HG03457 (cell line): Measurements from ENCODE around the gene IGLON5.

Source experiments
- ATAC-seq: cut with Tn5 transposase; IDR thresholded peaks from one replicate; pipeline ENCODE4 v1.9.1; 2021; ENCODE audit warnings: moderate number of reproducible peaks; ENCODE audit not compliant: unreplicated experiment

The IGLON5 gene

DNA sequence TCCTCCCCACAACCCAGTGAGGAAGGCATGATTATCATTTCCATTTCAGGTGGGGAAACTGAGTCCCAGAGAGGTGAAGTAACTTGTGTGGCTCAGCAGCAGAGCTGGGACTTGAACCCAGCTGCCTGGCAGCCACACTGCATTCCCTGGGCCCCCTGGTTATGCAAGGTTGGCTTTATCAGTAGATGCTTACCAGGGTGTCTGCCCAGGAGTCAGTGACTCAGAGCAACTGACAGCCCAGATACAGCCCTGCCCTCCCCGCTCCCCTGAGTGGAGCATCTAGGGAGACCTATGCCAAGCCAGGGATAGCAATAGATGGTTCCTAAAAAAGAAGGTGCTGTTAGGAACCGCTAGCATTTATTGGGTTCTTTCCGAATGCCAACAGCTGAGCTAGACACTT lies 5.9 kb downstream of the IGLON5 start:
- no peak for ATAC-seq

DNA sequence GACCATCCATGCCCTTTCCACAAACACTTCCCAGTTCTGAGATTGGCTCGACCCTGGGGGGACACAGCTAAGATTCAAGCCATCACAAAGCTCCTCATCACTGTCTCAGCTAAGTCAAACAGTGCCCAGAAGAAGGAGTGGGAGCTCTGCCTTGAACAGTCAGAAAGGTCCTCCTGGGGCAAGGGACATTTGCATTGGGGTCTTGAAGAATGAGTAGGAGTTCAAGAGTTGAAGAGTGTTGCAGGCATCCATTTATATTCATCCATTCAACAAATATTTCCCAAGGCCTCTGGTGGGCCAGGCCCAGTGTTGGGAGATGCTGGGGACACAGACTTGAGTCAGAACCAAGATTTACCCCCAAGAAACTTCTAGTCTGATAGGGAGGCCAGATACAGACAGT lies 6.5 kb downstream of the IGLON5 start:
- ATAC-seq: no peak

DNA sequence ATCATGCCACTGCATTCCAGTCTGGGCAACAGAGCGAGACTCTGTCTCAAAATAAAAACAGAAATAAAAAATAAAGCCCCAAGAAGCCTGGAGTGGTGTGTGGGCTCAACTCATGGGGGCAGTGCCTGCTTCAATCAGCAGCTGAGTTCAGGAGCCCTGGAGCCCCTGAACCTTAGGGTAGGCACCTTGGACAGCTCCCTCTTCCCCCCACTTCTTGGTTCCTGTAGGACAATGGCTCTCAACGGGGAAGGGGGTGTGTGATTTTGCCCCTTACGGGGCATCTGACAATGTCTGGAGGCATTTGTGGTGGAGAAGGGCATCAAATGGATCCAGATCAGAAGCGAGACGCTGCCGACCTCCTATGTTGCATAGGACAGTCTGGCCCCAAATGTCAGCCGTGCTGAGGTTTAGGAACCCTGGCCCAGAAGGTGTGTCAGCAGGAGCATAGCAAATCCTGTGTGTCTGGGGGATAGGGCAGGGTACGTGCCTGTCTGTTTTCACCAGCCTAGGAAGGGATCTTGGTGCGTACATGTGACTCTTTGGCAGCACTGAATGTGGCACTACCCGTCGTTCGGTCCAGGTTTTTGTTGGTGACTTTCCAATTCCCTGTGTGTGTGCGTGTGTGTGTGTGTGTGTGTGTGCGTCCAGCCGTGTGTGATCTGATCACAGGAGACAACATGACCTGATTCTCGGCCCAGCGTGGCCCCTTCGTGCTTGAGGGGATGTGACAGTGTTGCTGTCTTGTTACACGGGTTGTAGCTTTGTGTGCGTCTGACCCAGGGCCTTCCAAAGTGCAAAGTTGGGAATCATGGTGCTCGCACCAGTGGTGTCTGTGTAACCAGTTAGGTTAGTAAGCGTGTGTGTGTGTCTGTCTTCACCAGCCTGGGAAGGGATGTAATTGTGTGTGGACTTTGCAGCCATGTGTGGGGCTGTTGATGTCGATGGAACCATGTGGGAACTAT lies 7.5 kb downstream of the IGLON5 start:
- no peak for ATAC-seq

DNA sequence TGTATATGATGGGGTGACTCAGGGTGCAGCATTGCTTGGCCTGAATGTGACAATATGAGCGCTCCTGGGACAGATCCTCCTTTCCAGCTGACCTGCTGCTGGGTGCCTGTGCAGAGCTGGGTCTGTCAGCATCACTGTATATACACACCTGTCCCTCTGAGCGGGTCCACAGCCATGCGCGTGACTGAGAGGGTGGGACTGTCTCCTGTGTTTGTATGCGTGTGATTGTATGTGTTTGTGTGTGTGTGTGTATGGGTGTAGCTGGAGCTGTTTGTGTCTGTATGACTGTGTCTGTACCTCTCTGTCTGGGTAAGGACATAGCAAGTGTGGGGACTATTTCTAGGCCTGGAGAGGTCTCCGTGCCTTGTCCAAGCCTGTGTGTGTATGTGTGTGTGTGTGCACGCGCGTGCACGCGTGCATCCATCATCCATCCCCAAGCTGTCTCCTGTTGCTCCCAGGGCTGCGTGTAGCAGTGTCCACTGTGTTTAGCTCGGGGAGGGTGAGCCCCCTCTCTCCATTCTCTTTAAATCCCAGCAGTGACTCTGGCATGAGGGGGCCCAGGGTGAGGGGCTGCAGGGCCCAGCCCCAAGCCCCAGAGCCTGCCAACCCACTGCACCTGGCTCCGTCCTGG lies 8.3 kb downstream of the IGLON5 start:
- ATAC-seq: no peak

DNA sequence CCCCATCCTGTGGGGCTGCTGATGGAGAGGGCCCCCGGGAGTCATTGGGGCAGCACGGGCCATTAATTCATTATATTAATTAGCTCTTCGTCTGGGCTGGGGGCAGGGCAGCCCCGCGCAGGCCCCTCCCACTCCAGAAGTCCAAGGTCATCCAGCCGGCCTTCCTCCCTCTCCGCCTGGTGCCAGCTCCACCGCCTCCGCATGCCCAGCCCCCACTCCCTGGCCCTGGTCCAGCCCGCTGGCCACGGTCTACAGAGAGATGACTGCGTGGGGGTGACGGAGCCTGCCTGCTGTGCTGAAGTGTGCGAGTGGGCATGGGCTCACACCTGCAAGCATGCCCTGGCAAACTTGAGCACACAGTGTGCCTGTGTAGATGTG lies 8.8 kb downstream of the IGLON5 start:
- no peak for ATAC-seq

DNA sequence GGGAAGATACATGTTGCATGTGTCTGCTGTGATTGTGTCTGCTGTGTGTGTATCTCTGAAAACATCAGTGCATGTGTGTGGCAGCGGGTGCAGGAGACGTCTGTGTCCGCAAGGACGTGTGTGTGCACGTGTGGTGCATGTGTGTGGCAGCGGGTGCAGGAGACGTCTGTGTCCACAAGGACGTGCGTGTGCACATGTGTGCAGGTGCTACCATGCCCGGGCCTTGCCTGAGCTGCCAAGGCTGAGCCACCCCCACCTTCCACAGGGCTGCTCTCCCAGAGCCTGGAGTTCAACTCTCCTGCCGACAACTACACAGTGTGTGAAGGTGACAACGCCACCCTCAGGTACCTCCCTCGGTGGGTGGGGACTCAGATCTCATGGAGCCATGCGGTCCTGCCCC lies 10.4 kb downstream of the IGLON5 start:
- ATAC-seq: no peak

DNA sequence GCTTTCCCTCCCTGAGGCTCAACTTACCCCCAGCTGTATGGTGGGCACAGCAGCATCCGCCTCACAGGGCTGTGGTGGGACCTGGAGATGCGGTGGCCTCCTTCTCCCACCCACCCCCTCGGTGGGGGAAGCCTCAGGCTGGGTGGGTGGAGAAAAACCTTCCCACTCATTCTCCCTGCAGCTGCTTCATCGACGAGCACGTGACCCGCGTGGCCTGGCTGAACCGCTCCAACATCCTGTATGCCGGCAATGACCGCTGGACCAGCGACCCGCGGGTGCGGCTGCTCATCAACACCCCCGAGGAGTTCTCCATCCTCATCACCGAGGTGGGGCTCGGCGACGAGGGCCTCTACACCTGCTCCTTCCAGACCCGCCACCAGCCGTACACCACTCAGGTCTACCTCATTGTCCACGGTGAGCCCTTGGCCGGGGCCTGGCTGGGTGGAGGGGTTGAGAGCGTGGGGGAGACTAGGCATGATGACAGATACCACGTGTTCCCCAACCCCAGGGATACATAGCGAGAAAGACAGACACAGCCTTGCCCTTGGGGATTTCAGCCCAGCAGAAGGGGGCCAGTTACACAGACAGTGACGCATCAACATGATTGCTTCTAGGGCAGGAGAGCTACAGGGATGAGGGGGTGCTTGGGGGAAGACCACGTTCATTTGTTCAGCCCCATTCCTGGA lies 12.2 kb downstream of the IGLON5 start:
- no peak for ATAC-seq

DNA sequence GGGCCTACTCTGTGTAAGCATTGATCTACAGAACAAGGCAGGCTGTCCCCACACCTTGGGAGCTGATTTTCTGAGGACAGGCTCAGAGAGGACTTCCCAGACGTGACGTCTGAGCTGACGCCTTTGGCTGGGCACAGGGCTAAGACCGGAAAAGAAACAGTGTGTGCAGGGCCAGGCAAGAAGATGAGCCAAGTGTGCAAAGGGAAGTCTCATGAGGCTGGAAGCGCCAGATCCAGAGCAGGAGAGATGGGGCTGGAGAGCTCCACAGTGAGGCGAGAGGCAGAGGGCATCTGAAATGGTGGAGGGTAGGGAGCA lies 12.7 kb downstream of the IGLON5 start:
- no peak for ATAC-seq

DNA sequence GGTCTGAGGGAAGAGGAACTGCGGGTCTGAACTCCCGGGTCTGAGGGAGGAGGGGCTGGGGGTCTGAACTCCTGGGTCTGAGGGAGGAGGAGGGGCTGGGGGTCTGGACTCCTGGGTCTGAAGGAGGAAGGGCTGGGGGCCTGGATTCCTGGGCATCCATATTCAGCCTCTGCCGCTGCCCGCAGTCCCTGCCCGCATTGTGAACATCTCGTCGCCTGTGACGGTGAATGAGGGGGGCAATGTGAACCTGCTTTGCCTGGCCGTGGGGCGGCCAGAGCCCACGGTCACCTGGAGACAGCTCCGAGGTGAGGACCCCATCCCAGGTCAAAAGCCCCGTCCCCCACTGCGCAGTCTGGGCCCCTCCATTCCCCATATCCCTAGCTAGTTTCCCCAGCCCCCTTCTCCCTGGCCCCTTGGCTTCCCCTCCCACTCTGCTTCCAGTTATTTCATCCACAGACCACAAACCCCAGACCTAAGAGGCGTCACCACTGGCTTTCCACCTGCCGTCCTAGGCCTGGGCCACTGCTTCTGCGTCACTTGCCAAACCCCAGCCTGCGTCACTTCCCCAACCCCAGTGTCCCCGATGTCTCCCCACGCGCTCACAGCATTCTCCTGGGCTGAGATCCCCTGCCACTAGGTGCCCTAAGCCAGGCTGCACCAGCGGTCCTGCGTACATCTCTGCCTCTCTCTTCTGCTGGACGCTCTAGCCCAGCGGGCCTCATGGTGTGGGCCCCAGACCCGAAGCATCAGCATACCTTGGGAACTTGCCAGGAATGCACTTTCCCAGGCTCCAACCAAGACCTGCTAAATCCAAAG lies 13.9 kb downstream of the IGLON5 start:
- no peak for ATAC-seq

DNA sequence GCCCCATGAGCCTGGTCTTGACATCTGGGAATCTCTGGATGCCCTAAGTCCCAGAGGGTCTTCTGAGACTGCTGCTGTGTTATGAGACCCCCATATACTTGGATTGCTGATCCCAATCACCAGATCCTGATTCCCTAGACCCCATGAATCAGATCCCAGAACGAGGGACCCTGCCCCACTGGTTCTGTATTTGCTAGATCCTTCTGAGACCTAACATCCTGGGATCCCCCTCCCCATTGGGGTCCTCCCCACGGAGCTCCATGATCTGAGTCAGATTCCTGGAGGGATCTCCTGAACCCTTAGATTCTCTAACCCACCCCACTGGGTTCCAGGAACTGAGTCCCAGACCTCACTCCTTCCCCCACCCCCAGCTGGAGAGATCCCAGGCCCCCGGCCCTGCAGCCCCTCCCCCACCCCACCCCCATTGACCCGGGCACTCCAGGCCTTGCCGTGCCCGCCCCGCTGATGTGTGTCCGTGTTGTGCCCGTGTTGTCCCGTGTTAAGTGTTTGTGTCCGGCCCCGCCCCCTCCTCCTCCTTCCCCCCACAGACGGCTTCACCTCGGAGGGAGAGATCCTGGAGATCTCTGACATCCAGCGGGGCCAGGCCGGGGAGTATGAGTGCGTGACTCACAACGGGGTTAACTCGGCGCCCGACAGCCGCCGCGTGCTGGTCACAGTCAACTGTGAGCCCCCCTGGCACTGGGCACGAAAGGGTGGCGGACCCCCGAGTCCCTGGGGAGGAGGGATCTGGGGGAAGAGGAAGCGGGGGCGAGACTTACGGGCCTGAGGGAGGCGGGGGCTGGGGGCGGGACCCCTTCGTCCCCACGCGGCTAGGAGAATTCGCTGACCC lies 15.0 kb downstream of the IGLON5 start:
- ATAC-seq: no peak

DNA sequence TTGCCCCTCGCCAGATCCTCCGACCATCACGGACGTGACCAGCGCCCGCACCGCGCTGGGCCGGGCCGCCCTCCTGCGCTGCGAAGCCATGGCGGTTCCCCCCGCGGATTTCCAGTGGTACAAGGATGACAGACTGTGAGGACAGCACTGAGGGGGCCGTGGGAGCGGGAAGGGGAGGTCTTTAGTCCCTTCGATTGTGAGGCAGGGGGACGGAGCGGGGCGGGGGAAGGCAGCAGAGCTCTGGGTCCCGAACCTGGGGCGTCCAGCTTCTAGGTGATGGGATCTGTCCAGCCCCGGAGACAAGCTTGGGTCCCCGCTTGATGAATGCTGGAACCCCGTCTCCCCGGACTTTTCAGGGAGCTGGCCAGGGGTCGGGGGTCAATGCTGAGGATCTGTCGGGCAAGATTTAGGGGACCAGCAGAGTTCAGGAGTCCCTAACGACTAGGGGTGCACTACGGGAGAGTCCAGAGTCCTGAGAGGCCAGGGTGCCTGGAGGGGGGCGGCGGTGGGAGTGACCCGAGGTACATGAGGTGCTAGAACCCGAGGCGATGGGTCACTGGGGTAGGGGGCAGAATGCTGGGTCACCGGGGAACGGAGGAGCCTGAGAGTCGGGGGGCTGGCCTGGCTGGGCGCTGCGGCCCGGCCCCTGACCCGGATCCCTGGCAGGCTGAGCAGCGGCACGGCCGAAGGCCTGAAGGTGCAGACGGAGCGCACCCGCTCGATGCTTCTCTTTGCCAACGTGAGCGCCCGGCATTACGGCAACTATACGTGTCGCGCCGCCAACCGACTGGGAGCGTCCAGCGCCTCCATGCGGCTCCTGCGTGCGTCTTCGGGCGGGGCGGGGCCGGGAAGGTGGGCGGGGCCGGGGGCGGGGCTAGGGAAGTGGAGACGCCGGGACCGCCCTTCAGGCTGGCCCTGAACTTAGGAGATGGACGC lies 15.9 kb downstream of the IGLON5 start:
- ATAC-seq: no peak

DNA sequence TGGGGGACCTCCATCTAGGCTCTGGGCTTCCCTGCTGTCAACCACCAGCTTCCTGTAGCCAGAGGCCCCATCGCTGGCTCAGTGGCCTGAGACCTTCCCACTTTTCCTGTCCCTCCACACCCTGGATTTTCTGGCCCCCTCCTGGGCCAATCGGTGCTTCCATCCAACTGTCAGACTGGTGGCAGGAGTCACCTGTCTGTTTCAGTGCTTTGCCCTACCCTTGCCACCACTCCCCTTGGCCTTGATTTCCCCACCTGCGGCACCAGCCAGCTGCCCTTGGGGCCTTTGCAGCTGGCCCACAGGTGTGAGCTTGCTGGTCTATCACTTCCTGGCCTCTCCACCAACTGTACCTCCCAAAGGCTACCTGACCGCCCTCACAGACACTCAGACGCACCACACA lies 18.0 kb downstream of the IGLON5 start:
- no peak for ATAC-seq

DNA sequence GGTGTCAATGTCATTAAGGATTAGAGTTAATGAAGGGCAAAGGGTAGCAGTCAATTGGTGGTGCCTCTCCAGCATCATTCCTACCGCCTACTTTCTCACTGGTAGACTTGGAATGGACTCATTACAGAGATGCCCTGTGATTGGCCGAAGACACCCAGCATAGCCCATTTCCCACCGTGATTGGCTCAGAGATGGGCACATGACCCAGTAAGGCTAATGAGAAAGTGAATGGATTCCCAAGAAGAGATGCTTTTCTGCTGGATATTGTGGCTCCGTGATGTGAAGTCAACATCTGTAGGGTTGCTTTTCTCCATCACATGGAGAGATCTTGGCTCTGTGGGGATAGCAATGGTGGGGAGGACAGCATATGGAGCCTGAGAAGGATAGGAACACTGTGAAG lies 18.9 kb downstream of the IGLON5 start:
- ATAC-seq: no peak

DNA sequence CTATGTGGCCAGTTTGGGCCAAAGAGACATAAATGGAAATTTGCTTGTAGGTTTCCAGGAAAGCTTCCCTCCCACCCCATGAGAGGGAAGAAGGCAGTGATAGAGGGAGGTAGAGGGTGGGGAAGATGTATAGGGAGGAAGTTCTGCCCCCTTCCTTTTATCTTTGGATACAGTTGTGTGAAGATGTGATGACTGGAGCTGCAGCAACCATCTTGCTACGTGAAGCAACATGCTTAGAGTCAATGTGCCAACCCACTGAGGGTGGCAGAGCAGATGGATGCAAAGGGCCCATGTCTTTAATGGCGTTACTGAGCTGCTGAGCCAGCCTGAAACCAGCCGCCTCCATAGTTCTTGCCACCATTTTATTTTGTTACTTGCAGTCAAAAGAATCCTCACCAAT lies 19.7 kb downstream of the IGLON5 start:
- ATAC-seq: no peak

DNA sequence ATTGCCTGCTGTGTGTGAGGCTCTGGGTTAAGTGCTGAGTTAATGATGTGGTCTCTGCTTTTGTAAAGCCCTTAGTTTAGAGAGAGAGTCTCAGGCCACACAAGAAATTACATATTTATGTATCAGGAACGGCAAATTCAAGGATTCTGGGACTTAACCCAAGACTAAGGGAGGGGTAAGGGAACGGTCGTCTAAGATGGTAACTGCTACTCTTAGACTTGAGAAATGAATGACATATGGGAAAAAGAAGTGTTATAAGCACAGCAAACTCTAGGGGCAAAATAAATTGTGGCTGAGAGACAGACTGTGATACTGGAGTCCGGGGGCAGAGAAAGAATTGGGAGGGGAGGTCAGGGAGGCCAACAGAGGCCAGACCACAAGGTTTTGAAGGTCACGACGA lies 20.3 kb downstream of the IGLON5 start:
- ATAC-seq: no peak

DNA sequence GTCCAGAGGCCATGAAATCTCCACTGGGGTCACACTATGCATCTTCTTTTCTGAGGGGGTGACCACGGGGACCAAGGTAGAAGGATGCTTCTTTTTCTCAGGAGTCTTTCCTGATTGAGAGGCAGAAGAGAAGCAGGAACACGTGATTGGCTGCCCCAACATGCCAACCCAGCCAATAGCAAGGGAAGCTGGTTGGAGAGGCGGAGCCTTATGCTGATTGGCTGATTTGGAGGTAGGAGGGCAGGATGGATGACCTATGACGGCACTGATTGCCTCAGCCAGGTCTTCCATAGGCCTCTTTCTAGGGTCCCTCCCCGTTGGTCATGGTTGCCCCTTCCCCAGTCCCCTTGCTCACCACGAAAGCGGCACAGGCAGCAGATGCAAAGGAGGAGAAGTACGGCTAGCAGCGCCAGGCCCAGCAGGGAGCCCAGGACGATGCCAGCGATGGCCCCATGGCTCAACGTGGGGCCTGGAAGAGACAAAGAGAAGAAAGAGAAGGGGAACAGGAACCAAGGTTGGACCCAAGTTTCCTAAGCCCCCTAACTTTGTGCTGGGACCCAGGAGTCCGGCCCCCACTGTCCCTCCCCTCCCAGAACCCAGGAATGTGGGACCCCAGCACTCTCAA lies 22.5 kb downstream of the IGLON5 start:
- no peak for ATAC-seq

DNA sequence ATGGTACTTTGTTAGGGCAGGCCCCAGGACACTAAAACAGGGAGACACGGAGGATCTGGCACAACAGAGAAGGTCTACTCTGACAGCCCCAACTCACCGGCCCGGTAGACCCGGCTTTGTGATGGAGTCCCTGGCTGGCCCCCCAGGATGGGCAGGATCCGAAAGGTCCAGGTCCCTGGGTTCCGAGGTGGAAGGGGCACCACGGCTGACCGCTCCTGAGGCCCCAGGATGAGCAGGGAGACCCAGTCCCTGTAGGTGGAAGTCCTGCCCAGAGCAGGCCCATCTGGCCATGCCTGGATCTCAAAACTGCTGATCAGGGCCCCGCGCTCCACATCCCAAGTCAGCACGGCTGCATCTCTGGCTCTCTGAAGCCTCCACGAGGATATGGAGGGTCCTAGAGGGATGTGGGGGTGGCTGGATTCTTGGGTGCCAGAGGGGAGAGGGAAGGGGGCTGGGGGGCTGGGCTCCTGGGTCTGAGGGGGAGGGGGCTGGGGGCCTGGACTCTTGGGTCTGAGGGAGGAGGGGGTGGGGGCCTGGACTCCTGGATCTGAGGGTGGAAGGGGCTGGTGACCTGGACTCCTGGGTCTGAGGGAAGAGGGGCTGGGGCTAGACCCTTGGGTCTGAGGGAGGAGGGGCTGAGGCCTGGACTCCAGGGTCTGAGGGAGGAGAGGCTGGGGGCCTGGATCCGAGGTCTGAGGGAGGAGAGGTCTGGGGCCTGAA lies 25.9 kb downstream of the IGLON5 start:
- no peak for ATAC-seq
